Measurements from ENCODE around the gene JMJD7. TPM values are rescaled to one million over a fixed set of nuclear protein-coding genes. Genes with fewer than 3 reads are reported as not detected.

JMJD7 gene
- total RNA-seq, 2 donors from 2014 or later = 7.8 to 11.8 TPM

DNA sequence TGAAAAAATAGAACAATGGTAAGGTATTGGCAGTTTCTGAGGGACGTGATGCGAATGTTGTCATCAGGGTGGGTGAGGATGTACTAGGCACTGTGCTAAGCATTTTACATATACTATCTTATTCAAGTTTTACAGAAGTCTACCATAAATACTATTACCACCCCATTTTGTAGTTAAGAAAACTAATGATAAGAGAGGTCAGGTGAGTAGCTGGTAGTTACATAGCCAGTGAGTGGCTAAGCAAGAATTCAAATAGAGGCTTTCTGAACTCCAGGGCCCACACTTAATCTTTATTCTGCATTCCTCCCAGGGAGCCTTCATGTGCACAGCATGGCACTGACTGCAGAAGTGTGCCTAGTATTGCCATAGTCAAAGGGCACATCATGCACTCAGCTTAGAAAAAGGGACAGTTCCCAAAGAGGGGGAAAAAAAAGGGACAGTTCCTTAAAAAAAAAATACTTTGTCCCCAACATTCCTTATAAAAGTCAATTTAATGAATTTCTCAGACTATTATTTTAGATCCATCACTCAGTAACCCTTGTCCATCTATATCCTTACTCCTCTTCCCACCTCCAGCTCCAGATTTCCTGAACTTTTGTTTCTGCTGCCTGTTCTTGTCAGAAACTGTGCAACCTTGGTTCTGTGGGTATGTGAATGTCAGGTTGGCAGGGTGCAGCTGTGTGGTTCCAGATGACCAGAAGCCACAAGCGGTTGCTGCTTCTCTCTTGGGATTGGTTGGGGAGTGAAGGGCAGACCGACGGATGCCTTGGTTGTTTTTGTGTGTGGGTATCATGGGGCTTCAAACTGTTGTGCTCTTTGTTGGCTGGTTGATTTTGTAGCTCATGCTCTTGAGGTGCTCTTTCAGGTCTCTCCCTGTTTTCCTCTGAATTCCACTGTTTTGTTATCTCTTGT is 45.3 kb upstream of the JMJD7 start:
- DNase-seq = no peak

DNA sequence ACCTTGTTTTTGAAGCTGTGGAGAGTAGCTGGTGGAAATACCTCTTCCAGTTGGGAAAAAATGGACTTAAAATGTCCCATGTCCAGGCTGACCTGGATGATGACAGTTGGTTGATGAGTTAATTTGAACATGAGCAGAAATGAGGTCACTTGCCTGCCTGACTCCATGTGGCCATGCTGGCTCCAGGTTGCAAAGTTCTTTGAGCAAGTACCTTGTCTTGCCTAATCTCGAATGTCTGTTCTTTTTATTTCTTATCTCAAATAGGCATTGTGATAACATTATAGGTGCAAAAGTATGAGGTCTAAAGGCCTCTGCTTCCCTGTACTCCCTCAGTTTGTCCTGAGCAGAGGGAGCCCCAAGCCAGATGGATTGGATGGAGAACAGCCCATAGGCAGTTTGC is 44.6 kb upstream of the JMJD7 start:
- intact Hi-C loops (cut with DNase I) = no loop called here
- TF ChIP-seq, protein P1, sequence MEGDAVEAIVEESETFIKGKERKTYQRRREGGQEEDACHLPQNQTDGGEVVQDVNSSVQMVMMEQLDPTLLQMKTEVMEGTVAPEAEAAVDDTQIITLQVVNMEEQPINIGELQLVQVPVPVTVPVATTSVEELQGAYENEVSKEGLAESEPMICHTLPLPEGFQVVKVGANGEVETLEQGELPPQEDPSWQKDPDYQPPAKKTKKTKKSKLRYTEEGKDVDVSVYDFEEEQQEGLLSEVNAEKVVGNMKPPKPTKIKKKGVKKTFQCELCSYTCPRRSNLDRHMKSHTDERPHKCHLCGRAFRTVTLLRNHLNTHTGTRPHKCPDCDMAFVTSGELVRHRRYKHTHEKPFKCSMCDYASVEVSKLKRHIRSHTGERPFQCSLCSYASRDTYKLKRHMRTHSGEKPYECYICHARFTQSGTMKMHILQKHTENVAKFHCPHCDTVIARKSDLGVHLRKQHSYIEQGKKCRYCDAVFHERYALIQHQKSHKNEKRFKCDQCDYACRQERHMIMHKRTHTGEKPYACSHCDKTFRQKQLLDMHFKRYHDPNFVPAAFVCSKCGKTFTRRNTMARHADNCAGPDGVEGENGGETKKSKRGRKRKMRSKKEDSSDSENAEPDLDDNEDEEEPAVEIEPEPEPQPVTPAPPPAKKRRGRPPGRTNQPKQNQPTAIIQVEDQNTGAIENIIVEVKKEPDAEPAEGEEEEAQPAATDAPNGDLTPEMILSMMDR (IDR thresholded peaks at IDR 0.05) = no peak
- no peak for DNase-seq
- Histone ChIP-seq H3K27ac (no peak overlapping the region), H3K27me3 (no peaks in the 10 kb centered on the region), H3K36me3 (no peaks in the 10 kb centered on the region), H3K9me3 (no peaks in the 10 kb centered on the region), H3K4me1 (no peaks in the 10 kb centered on the region), H3K4me3 (no peak overlapping the region), H3K9ac (ENCODE audit: low read depth in 2 of 2, low read length in 2 of 2) (no peak overlapping the region)

More for the DNA sequence above, 45.3 kb upstream of the JMJD7 start:
- Histone ChIP-seq H3K4me1 (no peaks in the 10 kb centered on the region), H3K4me3 (no peak overlapping the region), H3K27me3 (no peaks in the 10 kb centered on the region), H3K27ac (no peak overlapping the region), H3K9me3 (no peaks in the 10 kb centered on the region), H3K36me3 (no peaks in the 10 kb centered on the region), H3K9ac (ENCODE audit: low read depth in 2 of 2, low read length in 2 of 2) (no peak overlapping the region)
- TF ChIP-seq, protein P1 (IDR thresholded peaks at IDR 0.05) = no peak
- intact Hi-C loops (cut with DNase I) = no loop called here

DNA sequence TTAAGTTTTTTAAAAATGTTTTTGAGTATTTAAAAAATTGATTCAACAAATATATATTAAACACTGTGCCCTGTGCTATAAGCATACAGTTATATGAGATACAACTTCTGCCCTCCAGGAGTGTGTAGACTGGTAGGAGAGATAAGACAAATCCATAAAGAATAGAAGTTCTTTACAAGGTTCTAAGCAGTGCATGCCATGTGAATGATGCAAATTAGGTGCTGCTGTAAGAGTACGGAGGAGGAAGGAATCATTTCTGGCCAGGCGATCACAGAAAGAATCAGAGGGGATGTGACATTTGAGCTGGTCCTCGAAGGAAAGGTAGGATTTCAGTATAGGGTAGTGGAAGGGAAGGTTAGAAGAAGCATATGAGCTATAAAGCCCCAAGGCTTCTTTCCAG is 39.6 kb upstream of the JMJD7 start:
- TF ChIP-seq, protein P1 (IDR thresholded peaks at IDR 0.05) = no peak
- Histone ChIP-seq H3K36me3 (no peaks in the 10 kb centered on the region), H3K27me3 (no peaks in the 10 kb centered on the region), H3K4me3 (no peak overlapping the region), H3K9ac (ENCODE audit: low read depth in 2 of 2, low read length in 2 of 2) (no peak overlapping the region), H3K9me3 (no peaks in the 10 kb centered on the region), H3K4me1 (no peaks in the 10 kb centered on the region), H3K27ac (no peak overlapping the region)
- intact Hi-C loops (cut with DNase I) = no loop called here
- no peak for DNase-seq

DNA sequence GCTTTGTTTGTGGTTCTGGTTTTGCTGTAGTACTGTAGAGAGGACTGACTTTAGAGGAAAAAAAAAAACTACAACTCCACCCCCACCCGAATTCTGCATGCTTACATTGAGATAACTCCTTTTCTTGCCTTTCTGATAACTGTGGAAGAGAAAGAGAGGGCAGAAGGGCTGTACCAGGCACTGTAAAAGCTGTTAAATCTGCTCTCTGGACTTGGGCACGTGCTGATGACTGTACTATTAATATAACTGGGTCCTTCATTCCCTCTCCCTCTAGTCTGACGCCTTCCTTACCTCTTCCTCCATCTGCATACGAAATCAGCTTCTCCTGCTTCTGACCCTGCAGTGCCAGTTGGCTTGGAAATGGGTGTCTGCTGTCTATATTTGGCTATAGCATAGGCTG is 38.7 kb upstream of the JMJD7 start:
- TF ChIP-seq, protein P1 (IDR thresholded peaks at IDR 0.05) = no peak
- intact Hi-C loops (cut with DNase I) = no loop called here
- no peaks in the 10 kb centered on the region for H3K36me3 ChIP-seq
- H3K27me3 ChIP-seq = no peaks in the 10 kb centered on the region
- H3K9me3 ChIP-seq = no peaks in the 10 kb centered on the region
- no peaks in the 10 kb centered on the region for H3K4me1 ChIP-seq
- no peak overlapping the region for H3K4me3 ChIP-seq
- DNase-seq = no peak
- no peak overlapping the region for H3K27ac ChIP-seq
- H3K9ac ChIP-seq (ENCODE audit: low read depth in 2 of 2, low read length in 2 of 2) = no peak overlapping the region

DNA sequence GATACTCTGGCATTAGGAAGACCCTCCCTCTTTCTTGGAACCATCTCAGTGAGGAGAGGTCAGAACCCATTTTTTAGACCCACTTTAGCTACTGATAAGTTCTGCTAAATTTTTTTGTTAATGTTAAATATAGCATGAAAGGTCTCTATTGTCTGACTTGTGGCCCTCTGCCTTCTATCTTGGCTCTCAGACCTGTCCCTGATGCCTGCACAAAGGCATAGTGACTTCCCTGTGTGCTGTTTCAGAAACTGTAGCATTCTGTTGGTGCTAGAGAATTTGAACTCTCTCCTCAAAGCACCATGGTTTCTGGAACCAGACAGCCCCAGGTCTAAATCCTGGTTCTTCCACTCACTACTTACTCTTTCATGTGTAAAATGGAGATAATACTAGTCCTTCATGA is 38.2 kb upstream of the JMJD7 start:
- Histone ChIP-seq H3K27ac (no peak overlapping the region), H3K4me1 (no peaks in the 10 kb centered on the region), H3K27me3 (no peaks in the 10 kb centered on the region), H3K4me3 (no peak overlapping the region), H3K9ac (ENCODE audit: low read depth in 2 of 2, low read length in 2 of 2) (no peak overlapping the region), H3K9me3 (no peaks in the 10 kb centered on the region), H3K36me3 (no peaks in the 10 kb centered on the region)
- no peak for DNase-seq
- intact Hi-C loops (cut with DNase I) = no loop called here
- TF ChIP-seq, protein P1 (IDR thresholded peaks at IDR 0.05) = no peak
